ENCODE measurements around the gene PANX2. TPM values are rescaled to one million over a fixed set of nuclear protein-coding genes. Genes with fewer than 3 reads are reported as not detected.
A peak's percentile ranks its signal among the peaks of the same experiment; 100 is the strongest.
"Not testable (repeated sequence)": the region's sequence is repeated elsewhere in the genome, so short reads cannot be mapped to it uniquely, and the experiment has no call there.

PANX2 gene, protein sequence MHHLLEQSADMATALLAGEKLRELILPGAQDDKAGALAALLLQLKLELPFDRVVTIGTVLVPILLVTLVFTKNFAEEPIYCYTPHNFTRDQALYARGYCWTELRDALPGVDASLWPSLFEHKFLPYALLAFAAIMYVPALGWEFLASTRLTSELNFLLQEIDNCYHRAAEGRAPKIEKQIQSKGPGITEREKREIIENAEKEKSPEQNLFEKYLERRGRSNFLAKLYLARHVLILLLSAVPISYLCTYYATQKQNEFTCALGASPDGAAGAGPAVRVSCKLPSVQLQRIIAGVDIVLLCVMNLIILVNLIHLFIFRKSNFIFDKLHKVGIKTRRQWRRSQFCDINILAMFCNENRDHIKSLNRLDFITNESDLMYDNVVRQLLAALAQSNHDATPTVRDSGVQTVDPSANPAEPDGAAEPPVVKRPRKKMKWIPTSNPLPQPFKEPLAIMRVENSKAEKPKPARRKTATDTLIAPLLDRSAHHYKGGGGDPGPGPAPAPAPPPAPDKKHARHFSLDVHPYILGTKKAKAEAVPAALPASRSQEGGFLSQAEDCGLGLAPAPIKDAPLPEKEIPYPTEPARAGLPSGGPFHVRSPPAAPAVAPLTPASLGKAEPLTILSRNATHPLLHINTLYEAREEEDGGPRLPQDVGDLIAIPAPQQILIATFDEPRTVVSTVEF
- 1 to 10 TPM; 1.1 to 2.9 (median 1.4) TPM for total RNA-seq

DNA sequence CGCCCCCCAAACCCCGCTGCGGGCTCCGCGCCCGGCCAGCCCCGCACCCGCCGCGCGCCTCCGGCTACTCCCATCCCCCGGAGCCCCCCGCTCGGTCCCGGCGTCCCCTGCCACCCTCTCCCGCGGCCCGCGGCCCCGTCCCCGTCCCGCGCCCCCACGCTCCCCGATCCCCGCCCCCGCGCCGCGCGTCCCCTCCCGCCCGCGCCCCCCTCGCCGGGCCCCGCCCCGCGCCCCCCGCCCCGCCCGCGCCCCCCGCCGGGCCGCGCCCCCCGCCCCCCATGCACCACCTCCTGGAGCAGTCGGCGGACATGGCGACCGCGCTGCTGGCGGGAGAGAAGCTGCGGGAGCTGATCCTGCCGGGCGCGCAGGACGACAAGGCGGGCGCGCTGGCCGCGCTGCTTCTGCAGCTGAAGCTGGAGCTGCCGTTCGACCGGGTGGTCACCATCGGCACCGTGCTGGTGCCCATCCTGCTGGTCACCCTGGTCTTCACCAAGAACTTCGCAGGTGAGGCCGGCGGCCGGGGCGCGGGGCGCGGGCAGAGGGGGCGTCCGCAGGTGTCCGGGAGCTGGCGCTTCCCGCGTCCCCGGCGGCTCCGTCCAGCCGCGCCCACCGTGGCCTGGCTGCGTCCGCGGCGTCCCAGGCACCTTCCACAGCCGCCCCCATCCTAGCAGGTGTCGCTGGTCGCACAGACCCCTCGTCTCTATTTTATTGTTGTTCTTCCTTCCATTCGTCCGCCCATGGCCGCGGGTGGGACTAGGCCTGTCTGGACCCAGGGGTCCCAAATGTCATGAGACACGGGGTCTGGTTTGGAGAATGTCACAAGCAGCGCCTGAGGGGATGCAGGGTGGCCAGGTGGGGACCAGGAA, at the start of gene PANX2:
Gene PANX2 (plus strand): TSS at position 279 of the 866 bp plus-strand sequence. CDS start 0 bp downstream, at position 279.
- Mint-ChIP-seq H3K4me3 (peak within 1 kb of the TSS; percentile 74), H3K36me3 (ENCODE audit: insufficient read depth) (no peaks in the 10 kb centered on the region), H3K9me3 (no peaks in the 10 kb centered on the region), H3K4me1 (ENCODE audit: low read depth) (peaks cover 6% of the 10 kb centered on the region), H3K27me3 (ENCODE audit: low read depth) (peaks cover 33% of the 10 kb centered on the region)
- peak; percentile 15 to 27 for ATAC-seq
- peak; percentile 4 for DNase-seq

DNA sequence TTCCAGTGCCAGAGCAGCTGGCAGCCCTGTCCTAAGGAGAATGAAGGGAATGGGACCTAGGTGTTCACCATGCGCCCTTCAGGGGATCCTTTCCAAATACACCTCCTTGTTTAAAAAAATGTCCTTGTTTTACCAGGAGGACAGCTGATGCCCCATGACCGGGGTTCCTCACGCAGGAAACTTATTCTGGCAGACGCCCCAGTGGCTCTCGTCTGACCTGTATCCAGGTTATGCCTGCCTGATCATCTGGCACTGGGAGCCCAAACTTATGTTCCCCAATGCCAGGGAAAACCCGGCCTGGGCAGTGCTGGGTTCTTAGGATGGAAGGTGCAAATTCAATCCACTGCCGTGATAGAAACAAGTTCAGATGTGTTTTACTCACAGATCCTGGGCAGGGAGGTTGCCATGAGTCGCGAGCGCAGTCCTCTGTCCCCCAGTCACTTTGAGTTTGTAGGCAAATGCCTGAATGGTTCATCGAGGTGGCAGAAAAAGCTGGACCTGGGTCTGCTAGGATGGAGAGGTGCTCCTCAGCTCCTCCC, 49.3 kb upstream of the PANX2 start:
- Mint-ChIP-seq H3K27me3 (ENCODE audit: low read depth) (peaks cover 8% of the 10 kb centered on the region), H3K4me3 (no peak overlapping the region), H3K9me3 (peaks cover 16% of the 10 kb centered on the region), H3K36me3 (ENCODE audit: insufficient read depth) (no peaks in the 10 kb centered on the region), H3K4me1 (ENCODE audit: low read depth) (no peaks in the 10 kb centered on the region)
- ATAC-seq (no peak), DNase-seq (no peak)

DNA sequence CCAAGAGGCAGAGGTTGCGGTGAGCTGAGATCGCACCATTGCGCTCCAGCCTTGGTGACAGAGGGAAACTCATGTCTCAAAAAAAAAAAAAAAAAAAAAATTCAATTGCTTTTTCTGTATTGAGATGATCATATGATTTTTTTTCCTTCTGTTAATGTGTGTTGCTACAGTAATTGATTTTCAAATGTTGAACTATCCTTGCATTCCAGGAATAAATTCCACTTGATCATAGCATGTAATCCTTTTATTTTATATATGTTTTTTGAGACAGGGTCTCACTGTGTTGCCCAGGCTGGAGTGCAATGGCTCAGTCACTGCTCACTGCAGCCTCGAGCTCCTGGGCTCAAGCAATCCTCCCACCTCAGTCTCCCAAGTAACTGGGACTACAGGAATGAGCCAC, 47.4 kb upstream of the PANX2 start:
- peaks cover 16% of the 10 kb centered on the region for H3K9me3 Mint-ChIP-seq
- no peaks in the 10 kb centered on the region for H3K36me3 Mint-ChIP-seq (ENCODE audit: insufficient read depth)
- no peak for ATAC-seq
- H3K4me1 Mint-ChIP-seq (ENCODE audit: low read depth), result no peaks in the 10 kb centered on the region
- no peak for DNase-seq
- peaks cover 11% of the 10 kb centered on the region for H3K27me3 Mint-ChIP-seq (ENCODE audit: low read depth)
- H3K4me3 Mint-ChIP-seq, result no peak overlapping the region

DNA sequence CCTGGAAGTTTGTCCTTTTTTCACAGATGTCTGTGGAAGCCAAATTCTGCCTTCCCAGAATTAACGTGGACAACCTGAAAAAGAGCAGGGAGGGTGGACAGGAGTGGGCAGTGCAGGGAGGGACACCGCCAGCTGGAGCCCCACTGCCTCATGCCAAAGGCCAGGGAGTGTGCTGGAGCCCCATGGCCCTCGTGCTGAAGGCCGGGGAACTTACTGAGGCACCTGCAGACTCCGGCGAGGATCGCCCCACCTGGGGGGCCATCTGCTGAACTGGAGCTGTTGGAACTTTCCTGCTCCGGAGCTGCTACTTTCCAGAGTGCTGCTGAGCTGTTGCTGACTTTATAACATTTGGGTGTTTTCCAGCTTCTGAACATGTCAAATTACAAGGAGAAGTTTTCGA, 45.5 kb upstream of the PANX2 start:
- ATAC-seq, result no peak
- no peak for DNase-seq
- Mint-ChIP-seq H3K4me1 (ENCODE audit: low read depth) (no peaks in the 10 kb centered on the region), H3K27me3 (ENCODE audit: low read depth) (peaks cover 14% of the 10 kb centered on the region), H3K36me3 (ENCODE audit: insufficient read depth) (no peaks in the 10 kb centered on the region), H3K9me3 (peaks cover 16% of the 10 kb centered on the region), H3K4me3 (no peak overlapping the region)

DNA sequence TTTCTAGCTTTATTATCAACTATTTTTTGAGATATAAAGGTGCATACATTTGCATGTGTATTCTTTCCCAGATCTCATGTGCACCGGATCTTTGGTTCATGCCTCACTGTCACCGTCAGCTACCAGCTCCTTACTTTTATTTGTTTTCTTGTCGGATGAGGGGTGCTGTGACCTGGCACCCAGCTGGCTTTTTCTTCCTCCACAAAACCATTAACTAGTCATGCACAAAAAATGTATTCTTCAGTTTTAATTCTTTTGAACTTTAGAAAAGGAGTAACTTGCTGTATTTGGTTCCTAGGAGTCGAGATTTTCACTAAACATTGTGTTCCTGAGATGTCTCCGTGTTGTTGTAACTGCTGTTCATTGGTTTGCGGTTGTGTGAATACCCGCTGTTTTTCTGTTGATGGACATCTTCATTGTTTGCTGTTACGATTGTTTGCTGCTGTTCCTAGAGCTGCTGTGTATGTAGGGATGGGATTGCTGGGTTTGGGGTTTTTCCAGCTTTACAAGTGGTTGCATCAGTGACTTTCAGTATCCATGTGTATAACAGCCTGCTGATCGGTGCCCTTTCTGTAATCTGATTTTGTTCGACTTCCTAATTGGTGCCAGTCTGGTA, 41.3 kb upstream of the PANX2 start:
- no peaks in the 10 kb centered on the region for H3K4me1 Mint-ChIP-seq (ENCODE audit: low read depth)
- no peaks in the 10 kb centered on the region for H3K36me3 Mint-ChIP-seq (ENCODE audit: insufficient read depth)
- no peak for DNase-seq
- H3K4me3 Mint-ChIP-seq, result no peak overlapping the region
- H3K27me3 Mint-ChIP-seq (ENCODE audit: low read depth), result peaks cover 25% of the 10 kb centered on the region
- no peak for ATAC-seq
- peaks cover 3% of the 10 kb centered on the region for H3K9me3 Mint-ChIP-seq

DNA sequence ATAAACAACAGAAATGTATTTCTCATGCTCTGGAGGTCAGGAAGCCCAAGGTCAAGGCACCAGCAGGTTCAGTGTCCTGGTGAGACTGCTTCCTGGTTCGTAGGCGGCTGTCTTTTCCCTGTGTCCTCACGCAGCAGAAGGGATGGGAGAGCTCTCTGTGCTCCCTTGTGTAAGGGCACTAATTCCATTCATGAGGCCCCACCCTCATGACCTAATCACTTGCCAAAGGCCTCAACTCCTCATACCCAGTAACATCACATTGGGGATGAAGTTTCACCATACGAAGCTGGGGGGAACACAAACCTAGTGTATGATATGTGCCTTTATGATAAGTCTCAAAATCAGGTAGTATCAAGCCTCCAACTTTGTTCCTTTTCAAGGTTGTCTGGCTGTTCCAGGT, 38.6 kb upstream of the PANX2 start:
- no peak for ATAC-seq
- H3K27me3 Mint-ChIP-seq (ENCODE audit: low read depth), result peaks cover 28% of the 10 kb centered on the region
- no peaks in the 10 kb centered on the region for H3K4me1 Mint-ChIP-seq (ENCODE audit: low read depth)
- H3K36me3 Mint-ChIP-seq (ENCODE audit: insufficient read depth), result no peaks in the 10 kb centered on the region
- no peaks in the 10 kb centered on the region for H3K9me3 Mint-ChIP-seq
- no peak overlapping the region for H3K4me3 Mint-ChIP-seq
- DNase-seq, result no peak

DNA sequence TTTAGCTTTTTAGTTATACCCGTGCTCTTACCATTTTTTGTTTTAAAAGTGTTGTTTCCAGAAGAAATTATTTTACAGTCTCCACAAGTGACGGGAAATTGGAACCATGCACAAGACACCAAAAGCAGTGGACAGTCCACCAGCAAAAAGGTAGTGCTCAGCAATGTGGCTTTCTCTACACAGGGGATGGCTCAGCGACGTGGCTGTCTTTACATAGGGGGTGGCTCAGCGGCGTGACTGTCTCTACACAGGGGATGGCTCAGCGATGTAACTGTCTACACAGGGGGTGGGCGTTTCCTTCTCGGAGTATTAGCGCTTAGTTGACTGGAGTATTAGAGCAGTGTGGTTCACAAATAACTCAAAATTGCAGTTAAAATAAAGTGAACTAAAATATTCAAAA, 36.0 kb upstream of the PANX2 start:
- Mint-ChIP-seq H3K9me3 (no peaks in the 10 kb centered on the region), H3K27me3 (ENCODE audit: low read depth) (peaks cover 28% of the 10 kb centered on the region), H3K4me3 (no peak overlapping the region), H3K4me1 (ENCODE audit: low read depth) (no peaks in the 10 kb centered on the region), H3K36me3 (ENCODE audit: insufficient read depth) (no peaks in the 10 kb centered on the region)
- ATAC-seq (no peak), DNase-seq (no peak)

DNA sequence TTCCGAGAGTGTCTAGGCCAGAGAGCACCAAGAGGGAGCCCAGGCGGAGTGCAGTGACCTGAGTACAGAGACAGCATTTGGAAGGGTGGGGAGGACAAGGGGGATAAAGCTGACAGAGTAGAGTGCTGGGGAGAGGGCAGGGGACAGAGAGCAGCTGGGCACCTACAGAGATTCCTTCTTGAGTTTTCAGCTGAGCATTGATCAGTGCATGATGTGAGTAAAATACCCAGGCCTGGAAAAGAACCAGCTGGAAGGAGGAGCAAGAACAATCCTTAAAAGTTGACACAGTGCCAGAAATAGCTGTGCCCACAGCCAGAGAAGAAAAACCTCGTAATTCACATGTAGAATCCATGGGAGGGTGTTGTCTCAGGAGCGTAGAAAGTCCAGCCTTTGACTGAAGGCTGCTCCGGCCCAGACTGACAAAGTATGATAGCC, 33.9 kb upstream of the PANX2 start:
- H3K27me3 Mint-ChIP-seq (ENCODE audit: low read depth), result peaks cover 24% of the 10 kb centered on the region

DNA sequence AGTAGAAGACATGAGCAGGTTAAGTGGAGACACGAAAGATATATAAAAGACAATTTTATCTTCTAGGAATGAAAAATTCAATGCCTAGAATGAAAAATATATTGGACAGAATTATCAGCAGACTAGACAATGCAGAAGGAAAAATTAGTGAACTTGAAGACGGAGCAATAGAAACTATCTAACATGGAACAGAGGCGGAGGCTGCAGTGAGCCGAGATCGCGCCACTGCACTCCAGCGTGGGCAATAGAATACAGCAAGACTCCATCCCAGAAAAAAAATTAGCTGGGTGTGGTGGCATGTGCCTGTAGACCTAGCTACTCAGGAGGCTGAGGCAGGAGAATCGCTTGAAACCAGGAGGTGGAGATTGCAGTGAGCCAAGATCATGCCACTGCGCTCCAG, 33.3 kb upstream of the PANX2 start:
- not testable (repeated sequence) for H3K9me3 Mint-ChIP-seq; ATAC-seq; H3K4me1 Mint-ChIP-seq (ENCODE audit: low read depth); DNase-seq; H3K36me3 Mint-ChIP-seq (ENCODE audit: insufficient read depth); H3K4me3 Mint-ChIP-seq
- H3K27me3 Mint-ChIP-seq (ENCODE audit: low read depth), result peaks cover 22% of the 10 kb centered on the region

More for the DNA sequence above, 33.9 kb upstream of the PANX2 start:
- ATAC-seq, result no peak
- Mint-ChIP-seq H3K4me1 (ENCODE audit: low read depth) (no peaks in the 10 kb centered on the region), H3K4me3 (no peak overlapping the region), H3K36me3 (ENCODE audit: insufficient read depth) (no peaks in the 10 kb centered on the region), H3K9me3 (no peaks in the 10 kb centered on the region)
- no peak for DNase-seq

DNA sequence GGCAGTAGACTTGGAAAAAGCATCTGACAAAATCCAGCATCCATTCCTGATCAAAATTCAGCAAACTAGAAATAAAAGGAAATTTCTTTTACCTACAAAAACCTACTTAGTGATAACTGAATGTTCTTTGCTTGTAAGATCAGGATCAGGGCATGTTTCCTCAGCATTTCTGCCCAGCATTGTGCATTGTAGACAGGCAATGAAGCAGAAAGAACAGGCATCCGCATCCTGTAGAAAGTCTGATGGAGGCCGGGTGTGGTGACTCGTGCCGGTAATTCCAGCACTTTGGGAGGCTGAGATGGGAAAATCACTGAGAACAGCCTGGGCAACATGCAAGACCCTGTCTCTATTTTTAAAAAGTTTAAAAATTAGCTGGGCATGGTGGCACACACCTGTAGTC, 32.5 kb upstream of the PANX2 start:
- H3K27me3 Mint-ChIP-seq (ENCODE audit: low read depth), result peaks cover 17% of the 10 kb centered on the region
- no peaks in the 10 kb centered on the region for H3K36me3 Mint-ChIP-seq (ENCODE audit: insufficient read depth)
- no peaks in the 10 kb centered on the region for H3K9me3 Mint-ChIP-seq
- H3K4me1 Mint-ChIP-seq (ENCODE audit: low read depth), result no peaks in the 10 kb centered on the region
- no peak overlapping the region for H3K4me3 Mint-ChIP-seq
- ATAC-seq (no peak), DNase-seq (no peak)

DNA sequence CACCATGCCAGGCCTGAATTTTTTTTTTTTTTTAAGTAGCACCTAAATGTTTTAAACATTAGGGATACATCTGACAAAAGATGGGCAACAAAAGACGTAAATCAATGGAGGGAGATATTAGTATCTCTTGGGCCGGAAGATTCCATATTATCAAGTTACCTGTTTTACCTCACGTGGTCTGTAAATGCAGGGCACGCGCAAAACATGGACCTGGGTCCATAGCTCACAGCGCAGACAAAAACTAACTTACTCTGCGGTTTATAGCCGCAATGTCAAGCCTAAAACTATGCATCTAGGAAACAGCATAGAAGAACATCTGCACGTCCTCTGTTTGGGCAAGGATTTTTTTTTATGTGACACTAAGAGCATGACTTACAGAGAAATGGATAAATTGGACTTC, 31.5 kb upstream of the PANX2 start:
- no peak overlapping the region for H3K4me3 Mint-ChIP-seq
- peaks cover 17% of the 10 kb centered on the region for H3K27me3 Mint-ChIP-seq (ENCODE audit: low read depth)
- no peaks in the 10 kb centered on the region for H3K4me1 Mint-ChIP-seq (ENCODE audit: low read depth)
- no peaks in the 10 kb centered on the region for H3K9me3 Mint-ChIP-seq
- no peak for DNase-seq
- H3K36me3 Mint-ChIP-seq (ENCODE audit: insufficient read depth), result no peaks in the 10 kb centered on the region
- no peak for ATAC-seq

DNA sequence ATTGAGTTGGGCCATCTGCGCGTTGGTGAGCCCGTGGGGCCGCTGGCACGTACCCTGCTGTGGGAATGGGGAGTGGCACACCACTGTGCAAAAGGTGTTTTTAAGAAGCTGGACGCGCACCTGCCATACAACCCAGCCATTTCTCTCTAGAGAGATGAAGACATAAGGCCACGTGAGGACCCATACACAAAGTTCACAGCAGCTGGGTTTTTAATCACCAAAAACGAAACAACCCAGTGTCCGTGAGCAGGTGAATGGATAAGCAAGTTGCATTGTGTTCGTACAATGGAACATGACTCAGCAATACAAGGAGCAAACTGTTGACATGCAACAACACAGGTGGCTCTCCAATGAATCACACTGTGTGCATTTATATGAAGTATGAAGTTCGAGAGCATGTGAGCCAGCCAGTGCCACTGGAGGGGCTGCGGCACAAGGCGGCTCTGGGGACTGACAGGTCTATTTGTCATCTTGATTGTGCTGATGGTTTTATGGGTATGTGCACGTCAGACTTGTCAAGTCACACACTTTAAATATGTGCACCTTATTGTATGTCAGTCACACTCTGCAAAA, 30.6 kb upstream of the PANX2 start:
- ATAC-seq, result no peak
- no peaks in the 10 kb centered on the region for H3K4me1 Mint-ChIP-seq (ENCODE audit: low read depth)

DNA sequence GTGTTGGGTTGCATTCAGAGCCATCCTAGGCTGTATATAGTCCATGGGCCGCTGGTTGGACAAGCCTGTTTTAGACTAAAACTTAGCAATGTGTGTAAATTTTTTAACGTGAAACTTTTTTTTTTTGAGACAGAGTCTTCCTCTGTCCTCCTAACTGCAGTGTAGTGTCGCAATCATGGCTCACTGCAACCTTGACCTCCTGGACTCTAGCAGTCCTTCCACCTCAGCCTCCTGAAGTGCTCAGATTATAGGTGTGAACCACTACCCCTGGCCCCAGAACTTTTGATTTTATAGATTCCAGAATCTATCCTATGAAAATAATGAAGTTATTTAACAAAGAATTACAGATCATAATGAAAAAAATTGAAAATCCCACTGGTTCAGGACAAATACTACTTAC, 29.9 kb upstream of the PANX2 start:
- no peaks in the 10 kb centered on the region for H3K4me1 Mint-ChIP-seq (ENCODE audit: low read depth)
- DNase-seq (no peak), ATAC-seq (no peak)
- no peak overlapping the region for H3K4me3 Mint-ChIP-seq
- peaks cover 20% of the 10 kb centered on the region for H3K27me3 Mint-ChIP-seq (ENCODE audit: low read depth)
- no peaks in the 10 kb centered on the region for H3K36me3 Mint-ChIP-seq (ENCODE audit: insufficient read depth)
- H3K9me3 Mint-ChIP-seq, result no peaks in the 10 kb centered on the region

More for the DNA sequence above, 30.6 kb upstream of the PANX2 start:
- Mint-ChIP-seq H3K27me3 (ENCODE audit: low read depth) (peaks cover 17% of the 10 kb centered on the region), H3K4me3 (no peak overlapping the region), H3K9me3 (no peaks in the 10 kb centered on the region), H3K36me3 (ENCODE audit: insufficient read depth) (no peaks in the 10 kb centered on the region)
- DNase-seq, result no peak

All from activated T-cell treated with anti-CD3 and anti-CD28 coated beads, Interleukin-2, amount 50 U/mL, for 4 hours (primary cell).